GM10847 (cell line): Measurements from ENCODE around the gene EIF4EBP3.

Experiments
- POLR2A ChIP-seq: IDR thresholded peaks from 2 replicates; pipeline ENCODE4 v1.6.1; 2011; ENCODE audit not compliant: insufficient read length; ENCODE audit errors: extremely low read depth

The EIF4EBP3 gene

DNA sequence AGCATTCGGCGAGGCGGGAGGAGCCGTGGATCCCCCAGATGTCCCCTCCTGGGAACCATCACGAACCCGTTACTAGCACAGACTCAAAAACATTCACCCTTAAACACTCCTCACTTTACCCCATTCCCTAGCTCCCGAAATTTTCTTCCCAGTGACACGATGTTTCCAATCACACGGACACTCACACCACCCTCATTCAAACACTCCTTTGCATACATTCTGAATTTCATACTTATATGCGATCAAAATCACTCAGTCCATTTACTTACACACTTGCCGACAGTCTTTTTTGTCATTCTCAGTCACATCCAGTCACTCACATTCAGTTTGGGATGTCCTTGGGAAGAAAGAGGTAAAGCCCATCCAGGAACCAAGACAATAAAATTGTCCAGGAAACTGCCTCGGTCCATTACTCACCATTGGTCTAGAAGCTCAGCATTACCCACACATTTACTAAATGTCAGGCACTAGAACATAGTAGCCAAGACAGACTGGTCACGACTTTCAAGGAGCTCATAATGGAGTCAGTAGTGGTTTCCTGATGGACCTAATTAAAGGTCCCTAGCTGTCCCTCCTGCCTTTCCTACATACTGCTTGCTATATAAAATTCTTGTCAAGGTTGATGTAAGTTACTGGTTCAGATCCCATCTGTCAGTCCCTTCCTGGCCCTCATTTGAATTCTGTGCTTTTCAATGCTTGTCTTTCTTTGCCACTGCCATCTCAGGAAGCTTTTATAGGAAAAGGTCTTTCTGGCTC is 17.7 kb downstream of the EIF4EBP3 start:
- no peak for TF ChIP-seq POLR2A

- TF ChIP-seq POLR2A: no peak
Measured at GRCh38 chr5:140565780-140566095, 18.3 kb downstream of the EIF4EBP3 start.

GRCh38 chr5:140566665-140567064 is 19.2 kb downstream of the EIF4EBP3 start:
- TF ChIP-seq POLR2A: no peak

DNA sequence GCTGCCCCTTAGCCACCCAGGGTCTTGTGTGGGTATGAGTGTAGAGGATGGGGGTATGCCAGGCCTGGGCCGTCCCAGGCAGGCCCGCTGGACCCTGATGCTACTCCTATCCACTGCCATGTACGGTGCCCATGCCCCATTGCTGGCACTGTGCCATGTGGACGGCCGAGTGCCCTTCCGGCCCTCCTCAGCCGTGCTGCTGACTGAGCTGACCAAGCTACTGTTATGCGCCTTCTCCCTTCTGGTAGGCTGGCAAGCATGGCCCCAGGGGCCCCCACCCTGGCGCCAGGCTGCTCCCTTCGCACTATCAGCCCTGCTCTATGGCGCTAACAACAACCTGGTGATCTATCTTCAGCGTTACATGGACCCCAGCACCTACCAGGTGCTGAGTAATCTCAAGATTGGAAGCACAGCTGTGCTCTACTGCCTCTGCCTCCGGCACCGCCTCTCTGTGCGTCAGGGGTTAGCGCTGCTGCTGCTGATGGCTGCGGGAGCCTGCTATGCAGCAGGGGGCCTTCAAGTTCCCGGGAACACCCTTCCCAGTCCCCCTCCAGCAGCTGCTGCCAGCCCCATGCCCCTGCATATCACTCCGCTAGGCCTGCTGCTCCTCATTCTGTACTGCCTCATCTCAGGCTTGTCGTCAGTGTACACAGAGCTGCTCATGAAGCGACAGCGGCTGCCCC is 19.8 kb downstream of the EIF4EBP3 start:
- no peak for TF ChIP-seq POLR2A

DNA sequence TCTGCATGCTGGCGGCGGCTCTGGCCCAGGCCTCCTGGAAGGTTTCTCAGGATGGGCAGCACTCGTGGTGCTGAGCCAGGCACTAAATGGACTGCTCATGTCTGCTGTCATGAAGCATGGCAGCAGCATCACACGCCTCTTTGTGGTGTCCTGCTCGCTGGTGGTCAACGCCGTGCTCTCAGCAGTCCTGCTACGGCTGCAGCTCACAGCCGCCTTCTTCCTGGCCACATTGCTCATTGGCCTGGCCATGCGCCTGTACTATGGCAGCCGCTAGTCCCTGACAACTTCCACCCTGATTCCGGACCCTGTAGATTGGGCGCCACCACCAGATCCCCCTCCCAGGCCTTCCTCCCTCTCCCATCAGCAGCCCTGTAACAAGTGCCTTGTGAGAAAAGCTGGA is 20.4 kb downstream of the EIF4EBP3 start:
- no peak for TF ChIP-seq POLR2A

- TF ChIP-seq POLR2A: no peak
Measured at GRCh38 chr5:140568443-140569063, 21.1 kb downstream of the EIF4EBP3 start.

DNA sequence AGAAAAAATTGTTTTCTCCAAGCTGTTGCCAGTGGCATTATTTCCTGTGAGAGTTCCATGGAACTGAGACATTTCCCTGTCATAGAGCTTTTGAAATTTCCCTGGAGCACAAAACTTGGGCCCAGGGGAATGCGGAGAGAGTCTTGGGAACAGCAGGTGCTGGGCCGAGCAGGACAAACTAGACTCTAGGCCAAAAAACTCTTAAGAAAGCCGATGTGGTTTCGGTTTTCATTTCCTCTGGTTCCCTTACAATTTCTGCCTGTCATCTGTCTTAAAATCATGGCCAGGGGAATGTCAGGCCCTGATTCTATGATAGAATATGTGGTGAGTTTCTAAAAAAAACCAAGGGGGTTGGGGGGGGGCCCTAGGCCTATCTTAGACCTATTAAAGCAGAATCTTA is 21.7 kb downstream of the EIF4EBP3 start:
- no peak for TF ChIP-seq POLR2A

DNA sequence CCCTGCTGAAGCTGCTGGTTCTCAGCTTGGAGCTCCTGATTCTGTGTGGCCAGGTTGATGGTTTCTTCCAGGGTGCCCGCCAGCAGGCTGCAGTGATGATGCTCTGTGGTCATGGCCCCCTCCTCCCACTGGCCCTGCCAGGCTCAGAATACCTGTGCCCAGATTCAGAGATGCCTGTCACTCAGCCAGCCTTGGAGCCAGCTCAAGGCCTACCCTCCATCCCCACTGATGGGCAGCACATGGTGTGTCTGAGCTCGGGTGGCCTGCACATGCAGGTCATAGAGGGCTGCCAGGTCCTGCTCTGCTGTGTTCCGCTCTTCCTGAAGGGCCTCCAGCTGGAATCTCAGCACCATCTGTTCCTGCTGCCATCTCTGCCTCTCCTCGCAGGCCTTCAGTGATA is 22.6 kb downstream of the EIF4EBP3 start:
- no peak for TF ChIP-seq POLR2A

GRCh38 chr5:140570488-140570887 is 23.0 kb downstream of the EIF4EBP3 start:
- TF ChIP-seq POLR2A: no peak

DNA sequence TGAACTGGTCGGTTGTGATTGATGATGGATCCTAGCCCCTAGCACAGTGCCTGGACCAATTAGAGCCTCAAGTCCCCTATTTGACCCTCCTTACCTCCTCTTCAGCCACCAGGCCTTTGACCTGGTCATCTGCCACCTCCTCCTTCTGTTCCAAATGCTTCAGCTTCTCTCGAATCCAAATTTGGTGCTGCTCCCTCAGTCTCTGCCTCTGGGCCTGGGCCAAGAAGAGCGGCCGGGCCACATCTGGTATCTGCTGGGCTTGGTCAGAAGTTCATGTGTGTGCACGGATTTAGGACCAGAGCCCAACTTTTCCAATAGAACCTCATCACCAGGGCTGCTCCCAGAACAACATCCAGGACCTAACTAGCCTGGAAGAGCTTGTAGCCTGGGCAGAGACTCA is 23.6 kb downstream of the EIF4EBP3 start:
- no peak for TF ChIP-seq POLR2A

GRCh38 chr5:140573683-140574082 is 26.2 kb downstream of the EIF4EBP3 start:
- no peak for TF ChIP-seq POLR2A

- TF ChIP-seq POLR2A: no peak
Measured at GRCh38 chr5:140574165-140574564, 26.7 kb downstream of the EIF4EBP3 start.

- TF ChIP-seq POLR2A: no peak
Measured at GRCh38 chr5:140575309-140575708, 27.8 kb downstream of the EIF4EBP3 start.

GRCh38 chr5:140576776-140577201 is 29.3 kb downstream of the EIF4EBP3 start:
- no peak for TF ChIP-seq POLR2A

- no peak for TF ChIP-seq POLR2A
Measured at GRCh38 chr5:140587495-140587894, 40.0 kb downstream of the EIF4EBP3 start.

GRCh38 chr5:140588311-140589070 is 41.0 kb downstream of the EIF4EBP3 start:
- TF ChIP-seq POLR2A: no peak
